GM21360 (cell line): ENCODE data around the gene MBD4.
"Not testable (repeated sequence)": the region's sequence is repeated elsewhere in the genome, so short reads cannot be mapped to it uniquely, and the experiment has no call there.

Experiments
- ATAC-seq: cut with Tn5 transposase; IDR thresholded peaks from one replicate; pipeline ENCODE4 v1.9.1; 2021; ENCODE audit warnings: mild to moderate bottlenecking, moderate library complexity; ENCODE audit not compliant: unreplicated experiment

MBD4 gene

DNA sequence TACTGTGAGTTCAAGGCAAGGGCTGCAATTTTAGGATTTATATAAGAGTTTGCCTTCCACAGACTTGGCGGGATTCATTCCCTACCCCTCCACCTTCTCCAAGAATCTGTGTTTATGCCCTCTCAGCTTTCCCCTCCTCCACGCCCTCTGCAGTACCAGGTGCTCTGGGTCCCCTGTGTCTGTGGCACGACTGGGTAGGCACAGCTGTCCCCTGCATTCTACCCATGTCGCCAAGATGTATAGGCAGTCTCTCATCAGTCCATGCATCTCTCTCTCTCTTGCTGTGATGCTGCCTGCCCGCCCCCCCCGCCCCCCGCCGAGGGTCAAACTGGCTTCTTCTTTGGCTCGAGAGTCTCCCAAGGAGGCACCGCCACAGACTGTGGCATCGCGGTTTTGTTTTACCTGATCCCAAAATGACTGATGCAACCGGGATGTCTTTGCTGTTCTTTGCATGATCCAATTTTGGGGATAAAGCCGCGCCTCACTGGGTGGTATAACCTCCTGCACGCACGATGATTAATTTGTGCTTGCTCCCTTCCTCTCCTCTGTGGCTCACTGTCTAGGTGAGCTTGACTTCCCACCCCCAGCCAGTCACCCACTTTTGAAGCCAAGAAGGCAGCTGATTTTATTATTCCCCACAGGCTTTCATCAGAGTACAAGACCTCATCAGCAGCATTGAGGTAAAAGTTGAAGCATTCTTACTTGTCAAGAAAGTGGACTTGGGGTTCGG, 55.0 kb downstream of the MBD4 start:
- ATAC-seq: no peak

DNA sequence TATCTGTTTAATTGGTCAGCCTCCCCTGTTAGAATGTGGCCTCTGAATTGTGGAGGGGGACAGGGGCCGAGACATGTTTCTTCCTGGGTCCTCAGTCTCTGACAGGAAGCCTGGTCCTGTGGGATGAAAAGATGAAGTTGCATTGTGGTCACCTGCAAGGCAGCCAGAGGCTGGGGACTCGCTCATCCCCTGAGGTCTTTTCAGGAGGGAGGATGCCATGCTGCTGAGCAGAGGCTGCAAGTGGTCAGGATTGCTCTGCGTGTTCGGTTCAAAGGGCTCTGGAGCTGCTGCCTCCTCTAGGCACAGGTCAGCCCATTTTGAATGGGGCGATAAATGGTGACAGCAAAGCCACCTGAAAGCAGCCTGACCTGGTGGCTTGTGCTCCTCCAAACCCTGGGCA, 55.6 kb downstream of the MBD4 start:
- ATAC-seq: not testable (repeated sequence)

DNA sequence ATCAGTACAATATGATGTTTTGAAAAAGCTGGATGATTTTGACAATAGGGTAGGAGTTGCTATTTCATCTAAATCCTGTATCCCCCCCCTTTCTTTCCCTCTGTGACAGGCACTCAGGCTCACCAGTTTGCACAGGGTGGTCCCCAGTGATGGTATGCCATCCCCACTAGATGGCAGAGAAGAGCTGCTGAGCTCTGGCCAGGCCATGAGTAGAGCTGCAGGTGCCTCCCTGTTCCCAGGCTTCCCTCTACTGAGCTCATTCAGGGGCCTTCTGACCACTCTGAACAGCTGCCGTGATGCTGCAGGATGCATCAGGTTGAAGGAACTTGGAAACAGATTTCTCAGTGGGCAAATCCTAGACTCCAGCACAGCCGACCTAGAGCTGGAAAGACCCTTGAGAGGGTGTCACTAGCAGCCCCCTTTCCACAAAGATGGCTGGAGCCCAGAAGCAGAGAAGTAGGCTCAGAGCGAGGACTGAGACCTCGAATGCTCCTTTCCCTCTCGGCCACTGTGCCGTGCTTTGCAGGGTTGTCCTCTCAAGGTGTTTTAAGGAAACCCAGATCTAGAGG, 56.4 kb downstream of the MBD4 start:
- ATAC-seq: no peak

DNA sequence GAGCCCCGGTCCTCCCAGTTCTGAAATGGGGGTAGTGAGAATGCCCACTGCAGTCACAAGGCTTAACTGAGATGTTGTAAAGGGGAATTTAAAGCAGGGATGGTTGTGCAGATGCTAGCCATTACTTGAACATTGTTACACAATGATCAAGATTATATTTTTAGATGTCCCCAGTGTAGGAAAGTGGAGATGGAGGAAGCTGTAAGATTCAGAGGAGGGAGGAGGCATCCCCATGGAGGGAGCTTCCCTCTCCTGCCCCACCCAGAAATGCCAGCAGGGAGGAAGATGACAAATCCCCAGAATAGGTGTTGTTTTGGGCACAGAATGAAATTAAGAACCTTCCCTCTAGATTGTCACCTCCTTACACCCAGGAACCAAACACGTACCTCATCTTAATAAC, 57.4 kb downstream of the MBD4 start:
- ATAC-seq: no peak
